ENCODE results near the gene DNAH6.

DNA sequence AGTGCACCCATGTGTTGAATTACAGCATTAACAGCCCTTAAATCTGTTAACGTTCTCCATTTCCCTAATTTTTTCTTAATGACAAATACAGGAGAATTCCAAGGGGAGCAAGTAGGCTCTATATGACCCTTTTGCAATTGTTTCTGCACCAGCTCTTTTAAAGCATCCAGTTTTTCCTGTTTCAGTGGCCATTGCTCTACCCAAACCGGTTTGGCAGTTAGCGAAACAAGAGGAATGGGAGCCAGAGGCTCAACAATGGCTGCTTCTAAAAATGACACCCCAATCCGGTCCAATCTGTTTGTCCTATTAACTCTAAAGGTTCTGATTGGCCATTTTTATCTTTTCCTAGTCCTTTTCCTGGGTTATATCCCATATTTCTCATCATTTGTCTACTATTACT lies 42.1 kb upstream of the DNAH6 start:
- TF ChIP-seq POLR2A (IDR thresholded peaks at IDR 0.05; ENCODE audit: low read length): no peak
- no peak for TF ChIP-seq GATA1 (IDR thresholded peaks at IDR 0.05; ENCODE audit: low read depth, low read length)

Data from erythroblast (primary cell).